Uterine smooth muscle cell (primary cell): ENCODE data around the gene XPO4. TPM values are rescaled to one million over a fixed set of nuclear protein-coding genes. Genes with fewer than 3 reads are reported as not detected.

Experiments
- total RNA-seq: library from RNA; depleted of rRNA; stranded (reverse); fragments of >200 nt; gene quantifications from 2 replicates; pipeline ENCODE4 v1.2.3, GENCODE V29; 2014

Gene XPO4
- 21.1 and 29.8 TPM in 2 replicates for total RNA-seq

GRCh38 chr13:20902438-20903163 lies at the start of gene XPO4:
Gene XPO4, minus strand, starts transcription at chr13:20902746. Its CDS starts 8 bp downstream, at chr13:20902738.

DNA sequence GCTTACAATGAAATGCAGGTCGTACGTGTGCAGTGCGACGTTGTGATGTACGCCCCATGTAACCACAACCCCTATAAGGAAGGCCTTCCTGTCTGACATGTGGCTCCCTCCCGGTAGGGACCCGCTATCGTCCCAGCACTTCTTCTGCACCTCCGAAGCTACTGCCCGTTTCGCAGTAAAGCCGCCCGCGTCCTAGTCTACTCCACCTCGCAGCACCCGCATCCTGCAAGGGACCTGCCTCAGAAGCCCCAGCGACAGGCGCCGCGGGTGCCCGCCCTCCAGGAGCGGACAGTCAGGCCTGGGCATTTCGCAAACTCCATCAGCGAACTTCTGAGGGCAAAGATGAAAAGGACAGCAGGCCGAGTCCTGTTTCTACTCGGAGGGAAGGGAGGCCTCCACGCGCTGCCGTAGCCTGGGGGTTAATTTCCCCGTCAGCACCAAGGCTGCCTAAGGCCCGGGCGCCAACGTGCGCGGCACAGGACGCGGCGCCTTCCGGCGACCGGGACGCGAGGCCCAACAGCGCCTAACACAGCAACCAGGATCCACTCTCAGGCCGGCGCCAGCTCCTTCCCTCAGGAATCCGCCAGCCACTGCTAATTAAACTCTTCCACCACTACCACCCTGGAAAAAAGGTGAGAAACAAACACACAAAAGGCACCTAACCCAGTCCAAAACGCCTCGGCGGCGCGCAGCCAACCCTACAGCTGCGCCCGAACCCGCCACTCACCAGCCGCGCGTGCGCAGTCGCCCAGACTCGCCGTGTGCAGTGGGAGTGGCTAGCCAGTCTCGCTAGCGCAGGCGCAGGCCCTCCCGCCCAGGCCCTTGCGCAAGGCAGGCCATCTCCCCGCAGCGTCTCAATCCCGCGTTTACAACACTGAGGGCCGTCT lies 129.1 kb downstream of the XPO4 start, which contains the start of gene EEF1AKMT1:
TSS of gene EEF1AKMT1 (minus strand) at position 768 of the 887 bp plus-strand sequence. CDS start 16,363 bp downstream, outside the sequence.

Other genes starting within 250 kb of the XPO4 start
- 1.00 and 1.4 TPM in 2 replicates for gene IL17D, start 199.0 kb downstream of the XPO4 start, total RNA-seq
- 9.6 and 11.5 TPM in 2 replicates for gene EEF1AKMT1, start 128.8 kb downstream of the XPO4 start, total RNA-seq
- 11.6 and 16.2 TPM in 2 replicates for gene LATS2, start 158.8 kb upstream of the XPO4 start, total RNA-seq
- gene SAP18, start 237.4 kb upstream of the XPO4 start, total RNA-seq: 54.0 and 55.7 TPM in 2 replicates